ENCODE measurements around the gene ASTN2. TPM values are rescaled to one million over a fixed set of nuclear protein-coding genes. Genes with fewer than 3 reads are reported as not detected.

ASTN2 gene
- total and polyA plus RNA-seq, 2 experiments from 2014 or later: 5.6 to 7.7 TPM

DNA sequence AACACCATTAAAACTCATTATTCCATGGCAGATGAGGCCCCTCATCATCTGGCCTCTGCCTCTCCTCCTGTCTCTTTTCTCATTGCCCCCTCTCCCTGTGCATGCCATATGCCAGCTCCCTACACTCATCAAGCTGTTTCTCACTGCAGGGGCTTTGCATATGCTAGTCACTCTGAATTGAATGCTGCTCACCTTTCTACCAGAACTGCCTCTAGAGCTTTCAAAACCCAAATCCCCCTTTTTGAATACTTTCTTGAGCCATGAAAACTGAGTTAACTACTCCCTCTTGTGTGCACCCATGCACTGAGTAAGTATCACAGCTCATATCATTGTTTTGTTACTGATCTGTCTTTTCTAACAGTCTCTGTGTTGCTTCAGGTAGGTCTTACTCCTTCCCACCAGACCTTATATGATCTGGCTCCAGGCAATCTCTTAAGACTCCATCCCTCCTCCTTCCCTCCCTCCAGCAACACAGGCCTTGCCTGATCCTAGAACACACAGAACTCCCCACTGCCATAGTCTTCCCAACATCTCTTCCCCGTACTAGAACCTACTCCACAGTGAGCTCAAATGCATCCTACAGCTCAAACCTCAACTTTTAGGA is 60.5 kb downstream of the ASTN2 start:
- Histone ChIP-seq H3K9me3 (ENCODE audit: low read depth) (no peaks in the 10 kb centered on the region), H3K27me3 (no peaks in the 10 kb centered on the region), H3K27ac (no peak overlapping the region), H3K4me1 (ENCODE audit: low read depth) (no peaks in the 10 kb centered on the region), H3K36me3 (no peaks in the 10 kb centered on the region), H3K4me3 (no peak overlapping the region)
- DNase-seq (ENCODE audit: low read depth in 1 of 2, low spot score in 1 of 2): no peak
- TF ChIP-seq, protein P1, sequence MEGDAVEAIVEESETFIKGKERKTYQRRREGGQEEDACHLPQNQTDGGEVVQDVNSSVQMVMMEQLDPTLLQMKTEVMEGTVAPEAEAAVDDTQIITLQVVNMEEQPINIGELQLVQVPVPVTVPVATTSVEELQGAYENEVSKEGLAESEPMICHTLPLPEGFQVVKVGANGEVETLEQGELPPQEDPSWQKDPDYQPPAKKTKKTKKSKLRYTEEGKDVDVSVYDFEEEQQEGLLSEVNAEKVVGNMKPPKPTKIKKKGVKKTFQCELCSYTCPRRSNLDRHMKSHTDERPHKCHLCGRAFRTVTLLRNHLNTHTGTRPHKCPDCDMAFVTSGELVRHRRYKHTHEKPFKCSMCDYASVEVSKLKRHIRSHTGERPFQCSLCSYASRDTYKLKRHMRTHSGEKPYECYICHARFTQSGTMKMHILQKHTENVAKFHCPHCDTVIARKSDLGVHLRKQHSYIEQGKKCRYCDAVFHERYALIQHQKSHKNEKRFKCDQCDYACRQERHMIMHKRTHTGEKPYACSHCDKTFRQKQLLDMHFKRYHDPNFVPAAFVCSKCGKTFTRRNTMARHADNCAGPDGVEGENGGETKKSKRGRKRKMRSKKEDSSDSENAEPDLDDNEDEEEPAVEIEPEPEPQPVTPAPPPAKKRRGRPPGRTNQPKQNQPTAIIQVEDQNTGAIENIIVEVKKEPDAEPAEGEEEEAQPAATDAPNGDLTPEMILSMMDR (IDR thresholded peaks at IDR 0.05; ENCODE audit: low read depth, low read length): no peak

DNA sequence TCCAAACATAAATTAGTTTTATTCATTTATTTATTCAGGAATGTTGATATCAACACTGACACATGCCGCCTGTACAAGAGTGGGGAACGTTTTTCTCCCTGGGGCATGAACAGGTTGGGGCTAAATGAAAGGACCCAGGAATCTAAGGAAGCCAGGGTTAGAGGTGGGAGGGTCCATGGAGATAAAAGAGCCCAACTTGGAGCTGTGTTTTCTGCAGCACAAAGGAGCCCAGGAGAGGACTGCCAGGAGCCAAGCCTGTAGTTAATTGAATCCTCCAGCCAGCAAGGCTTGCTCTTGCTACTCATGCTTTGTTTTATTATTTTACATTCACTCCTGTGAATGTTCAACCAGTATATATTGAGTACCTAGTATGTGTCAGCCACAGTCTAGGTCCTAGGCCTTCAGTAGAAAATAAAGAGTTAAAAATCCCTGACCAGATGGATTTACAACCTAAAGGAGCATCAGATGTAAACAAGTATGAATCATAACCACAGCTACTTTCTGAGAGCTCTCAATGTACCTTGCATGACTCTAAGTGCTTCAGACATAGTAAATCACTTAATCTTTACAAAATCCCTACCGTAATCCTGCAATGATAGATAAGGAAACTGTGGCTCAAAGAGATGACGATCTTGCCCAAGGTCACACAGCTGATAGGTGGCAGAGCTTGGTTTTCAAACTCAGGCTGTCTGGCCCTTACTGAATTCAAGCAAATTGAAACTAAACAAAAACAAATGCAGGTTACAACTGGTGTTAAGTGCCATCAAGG is 69.8 kb downstream of the ASTN2 start:
- no peak overlapping the region for H3K4me3 ChIP-seq
- no peak for DNase-seq (ENCODE audit: low read depth in 1 of 2, low spot score in 1 of 2)
- no peak overlapping the region for H3K27ac ChIP-seq
- H3K27me3 ChIP-seq: no peaks in the 10 kb centered on the region
- TF ChIP-seq, protein P1 (IDR thresholded peaks at IDR 0.05; ENCODE audit: low read depth, low read length): no peak
- no peaks in the 10 kb centered on the region for H3K4me1 ChIP-seq (ENCODE audit: low read depth)
- H3K36me3 ChIP-seq: no peaks in the 10 kb centered on the region
- H3K9me3 ChIP-seq (ENCODE audit: low read depth): no peaks in the 10 kb centered on the region

DNA sequence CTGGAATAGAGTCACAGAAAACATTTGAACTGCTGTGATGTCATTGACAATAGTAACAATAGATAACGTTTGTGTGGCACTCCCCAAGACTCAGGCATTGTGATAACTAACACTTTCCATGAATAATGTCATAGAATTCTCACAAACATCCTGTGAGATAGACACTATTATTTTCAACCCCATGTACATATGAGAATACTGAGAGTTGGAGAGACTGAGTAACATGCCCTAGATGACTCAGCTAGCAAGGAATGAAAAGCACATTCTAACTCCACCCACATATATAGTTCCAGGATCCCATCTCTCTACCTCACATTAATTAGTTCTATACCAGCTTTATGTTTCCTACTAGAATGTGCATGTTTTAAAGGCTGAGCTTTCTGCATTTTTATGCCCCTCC is 71.4 kb downstream of the ASTN2 start:
- Histone ChIP-seq H3K27me3 (no peaks in the 10 kb centered on the region), H3K4me1 (ENCODE audit: low read depth) (no peaks in the 10 kb centered on the region), H3K27ac (no peak overlapping the region), H3K36me3 (no peaks in the 10 kb centered on the region), H3K9me3 (ENCODE audit: low read depth) (no peaks in the 10 kb centered on the region), H3K4me3 (no peak overlapping the region)
- TF ChIP-seq, protein P1 (IDR thresholded peaks at IDR 0.05; ENCODE audit: low read depth, low read length): no peak
- peak in 1 of 2 donors; percentile 4 for DNase-seq (ENCODE audit: low read depth in 1 of 2, low spot score in 1 of 2)

DNA sequence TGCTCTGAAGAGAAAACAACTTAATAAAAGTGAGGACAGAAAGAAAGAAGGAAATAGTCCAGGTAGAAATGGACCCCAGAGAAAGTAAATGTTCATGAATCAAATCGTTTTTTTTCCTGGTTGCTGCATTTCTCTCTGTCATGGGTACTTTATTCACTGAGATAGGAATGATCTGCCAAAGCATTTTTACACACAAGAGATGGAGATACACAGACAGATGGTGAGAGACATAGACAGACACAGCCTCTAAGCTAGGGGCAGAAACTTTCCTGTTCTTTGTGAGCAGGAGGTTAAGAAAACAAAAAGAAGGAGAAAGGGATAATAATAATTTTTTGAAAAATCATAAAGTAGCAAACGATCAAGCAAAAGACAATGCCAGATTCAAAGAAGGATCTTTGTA is 73.7 kb downstream of the ASTN2 start:
- no peaks in the 10 kb centered on the region for H3K9me3 ChIP-seq (ENCODE audit: low read depth)
- no peak overlapping the region for H3K4me3 ChIP-seq
- no peak overlapping the region for H3K27ac ChIP-seq
- TF ChIP-seq, protein P1 (IDR thresholded peaks at IDR 0.05; ENCODE audit: low read depth, low read length): no peak
- H3K27me3 ChIP-seq: no peaks in the 10 kb centered on the region
- no peaks in the 10 kb centered on the region for H3K36me3 ChIP-seq
- H3K4me1 ChIP-seq (ENCODE audit: low read depth): no peaks in the 10 kb centered on the region
- DNase-seq (ENCODE audit: low read depth in 1 of 2, low spot score in 1 of 2): no peak

DNA sequence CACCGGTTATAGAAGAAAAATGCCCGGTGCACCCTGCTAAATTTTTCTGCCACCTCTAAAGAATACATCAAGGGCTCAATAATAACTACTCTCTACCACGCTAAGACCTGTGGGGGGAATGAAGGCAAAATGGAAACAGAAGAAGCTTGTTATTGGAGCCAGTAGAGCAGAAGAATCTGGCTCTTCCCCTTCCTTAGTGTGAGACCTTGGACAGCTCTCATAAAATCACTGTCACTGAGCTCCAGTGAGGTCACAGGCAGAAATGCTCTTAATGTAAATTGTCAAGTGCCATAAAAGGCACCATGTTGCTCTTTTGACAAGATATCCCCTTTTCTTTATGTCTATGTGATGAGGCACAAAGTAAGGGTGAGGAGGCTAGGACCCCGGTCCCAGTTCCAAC is 74.4 kb downstream of the ASTN2 start:
- TF ChIP-seq, protein P1 (IDR thresholded peaks at IDR 0.05; ENCODE audit: low read depth, low read length): no peak
- DNase-seq (ENCODE audit: low read depth in 1 of 2, low spot score in 1 of 2): peak in 1 of 2 donors; percentile 25
- no peak overlapping the region for H3K4me3 ChIP-seq
- no peaks in the 10 kb centered on the region for H3K4me1 ChIP-seq (ENCODE audit: low read depth)
- H3K9me3 ChIP-seq (ENCODE audit: low read depth): no peaks in the 10 kb centered on the region
- H3K27ac ChIP-seq: no peak overlapping the region
- H3K27me3 ChIP-seq: no peaks in the 10 kb centered on the region
- no peaks in the 10 kb centered on the region for H3K36me3 ChIP-seq
